Effector memory CD8-positive, alpha-beta T cell (primary cell): ENCODE data around the gene CLK1.
"Not testable (repeated sequence)": the region's sequence is repeated elsewhere in the genome, so short reads cannot be mapped to it uniquely, and the experiment has no call there.

Experiments
- ATAC-seq: fragments of 150-1000 bp; cut with Tn5 transposase; replicated peaks from 2 replicates; pipeline ENCODE4 v1.10.0; 2021; ENCODE audit warnings: mild to moderate bottlenecking, moderate library complexity
- DNase-seq, 3 experiments: peaks; one replicate each; pipeline ENCODE4 v3.0.0; 2021
- H3K27ac Mint-ChIP-seq, 2 donors: one replicate each; pipeline ENCODE4 v1.8.0; 2022; ENCODE audit warnings: mild to moderate bottlenecking in 2 of 2, mixed read lengths in 2 of 2, moderate library complexity in 2 of 2
- H3K27me3 Mint-ChIP-seq, 2 donors: one replicate each; pipeline ENCODE4 v1.8.0; 2022; ENCODE audit warnings: mixed read lengths in 2 of 2
- H3K36me3 Mint-ChIP-seq: one replicate; pipeline ENCODE4 v1.8.0; 2022; ENCODE audit warnings: mild to moderate bottlenecking, moderate library complexity, mixed read lengths; ENCODE audit not compliant: insufficient read depth
- H3K4me1 Mint-ChIP-seq, 2 donors: one replicate each; pipeline ENCODE4 v1.8.0; 2022; ENCODE audit warnings: low read depth in 2 of 2, mixed read lengths in 2 of 2
- H3K4me3 Mint-ChIP-seq, 2 donors: one replicate each; pipeline ENCODE4 v1.8.0; 2022; ENCODE audit warnings: mild to moderate bottlenecking in 2 of 2, mixed read lengths in 2 of 2, moderate library complexity in 2 of 2
- H3K9me3 Mint-ChIP-seq, 2 donors: one replicate each; pipeline ENCODE4 v1.8.0; 2022; ENCODE audit warnings: mixed read lengths in 2 of 2

Gene CLK1

DNA sequence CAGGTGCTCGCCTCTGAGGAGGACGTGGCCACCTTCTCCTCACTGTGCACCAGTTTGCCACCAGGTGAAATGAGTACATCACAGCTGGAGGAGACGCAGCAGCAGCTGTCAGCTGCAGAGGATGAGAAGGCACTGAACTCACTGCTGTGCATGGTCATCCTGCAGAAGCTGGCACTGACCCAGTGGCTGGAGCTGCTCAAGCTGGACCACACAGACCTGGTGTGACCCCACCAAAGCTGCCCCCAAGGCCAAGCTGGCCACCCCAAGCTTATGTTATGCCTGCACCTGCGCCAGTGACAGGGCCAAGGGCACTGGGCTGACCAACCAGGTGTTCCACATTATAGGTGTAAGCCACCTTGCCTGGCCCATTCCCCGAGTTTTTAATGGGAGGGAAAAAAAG, 19.3 kb downstream of the CLK1 start:
- ATAC-seq (no peak), DNase-seq (no peak)
- no peak overlapping the region for H3K4me3 Mint-ChIP-seq
- no peaks in the 10 kb centered on the region for H3K9me3 Mint-ChIP-seq
- H3K27ac Mint-ChIP-seq = no peak overlapping the region
- no peaks in the 10 kb centered on the region for H3K4me1 Mint-ChIP-seq
- no peaks in the 10 kb centered on the region for H3K27me3 Mint-ChIP-seq
- peaks cover 24% of the 10 kb centered on the region for H3K36me3 Mint-ChIP-seq

- ATAC-seq = no peak
- H3K4me1 Mint-ChIP-seq = no peaks in the 10 kb centered on the region
- no peak for DNase-seq
- H3K9me3 Mint-ChIP-seq = no peaks in the 10 kb centered on the region
- H3K36me3 Mint-ChIP-seq = peaks cover 15% of the 10 kb centered on the region
- H3K4me3 Mint-ChIP-seq = no peak overlapping the region
- no peaks in the 10 kb centered on the region for H3K27me3 Mint-ChIP-seq
- no peak overlapping the region for H3K27ac Mint-ChIP-seq
Measured at GRCh38 chr2:200843993-200844948, 20.2 kb downstream of the CLK1 start.

- Mint-ChIP-seq H3K27me3 (no peaks in the 10 kb centered on the region), H3K4me1 (no peaks in the 10 kb centered on the region), H3K27ac (no peak overlapping the region), H3K4me3 (no peak overlapping the region), H3K36me3 (peaks cover 4% of the 10 kb centered on the region), H3K9me3 (no peaks in the 10 kb centered on the region)
- DNase-seq (no peak), ATAC-seq (no peak)
Measured at GRCh38 chr2:200839513-200839912, 24.9 kb downstream of the CLK1 start.

GRCh38 chr2:200834701-200835100, 29.8 kb downstream of the CLK1 start:
- Mint-ChIP-seq H3K36me3 (peaks cover 4% of the 10 kb centered on the region), H3K4me3 (no peak overlapping the region), H3K27me3 (no peaks in the 10 kb centered on the region), H3K4me1 (no peaks in the 10 kb centered on the region), H3K9me3 (no peaks in the 10 kb centered on the region), H3K27ac (no peak overlapping the region)
- no peak for ATAC-seq
- no peak for DNase-seq

GRCh38 chr2:200829258-200829655, 35.2 kb downstream of the CLK1 start:
- ATAC-seq (no peak), DNase-seq (no peak)
- H3K9me3 Mint-ChIP-seq = no peaks in the 10 kb centered on the region
- H3K36me3 Mint-ChIP-seq = peaks cover 27% of the 10 kb centered on the region
- no peaks in the 10 kb centered on the region for H3K4me1 Mint-ChIP-seq
- no peak overlapping the region for H3K4me3 Mint-ChIP-seq
- H3K27ac Mint-ChIP-seq = peak overlapping the region in 1 of 2 donors; percentile 59
- H3K27me3 Mint-ChIP-seq = no peaks in the 10 kb centered on the region

DNA sequence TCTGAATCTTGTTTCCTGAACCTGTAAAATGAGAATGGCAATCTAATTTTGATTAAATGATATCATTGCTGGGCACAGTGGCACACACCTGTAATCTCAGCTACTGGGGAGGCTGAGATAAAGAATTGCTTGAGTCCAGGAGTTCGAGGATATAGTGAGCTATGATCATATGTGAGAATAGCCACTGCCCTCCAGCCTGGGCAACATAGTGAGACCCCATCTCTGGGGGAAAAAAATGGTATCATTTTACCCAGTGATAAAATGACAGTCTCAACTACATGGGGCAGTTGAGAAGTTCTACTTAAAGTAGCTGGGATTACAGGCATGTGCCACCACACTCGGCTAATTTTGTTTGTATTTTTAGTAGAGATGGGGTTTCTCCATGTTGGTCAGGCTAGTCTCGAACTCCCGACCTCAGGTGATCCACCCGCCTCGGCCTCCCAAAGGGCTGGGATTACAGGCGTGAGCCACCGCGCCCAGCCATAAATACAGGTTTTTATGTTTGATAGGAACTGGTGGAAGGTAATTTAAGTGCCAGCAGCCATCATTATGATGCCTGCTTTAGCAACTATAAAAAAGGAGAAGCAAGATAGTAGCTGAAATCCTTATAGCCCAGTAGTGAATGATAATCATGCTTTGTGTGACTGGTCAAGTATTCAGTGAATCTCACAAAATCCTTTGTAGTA, 35.7 kb downstream of the CLK1 start:
- no peaks in the 10 kb centered on the region for H3K4me1 Mint-ChIP-seq
- H3K4me3 Mint-ChIP-seq = no peak overlapping the region
- H3K9me3 Mint-ChIP-seq = no peaks in the 10 kb centered on the region
- DNase-seq (no peak), ATAC-seq (no peak)
- peak overlapping the region in 1 of 2 donors; percentile 59 for H3K27ac Mint-ChIP-seq
- H3K36me3 Mint-ChIP-seq = peaks cover 29% of the 10 kb centered on the region
- H3K27me3 Mint-ChIP-seq = no peaks in the 10 kb centered on the region

GRCh38 chr2:200828104-200828503, 36.4 kb downstream of the CLK1 start:
- H3K27ac Mint-ChIP-seq = no peak overlapping the region
- H3K36me3 Mint-ChIP-seq = peaks cover 31% of the 10 kb centered on the region
- H3K4me3 Mint-ChIP-seq = no peak overlapping the region
- no peaks in the 10 kb centered on the region for H3K4me1 Mint-ChIP-seq
- ATAC-seq (no peak), DNase-seq (no peak)
- no peaks in the 10 kb centered on the region for H3K9me3 Mint-ChIP-seq
- no peaks in the 10 kb centered on the region for H3K27me3 Mint-ChIP-seq

DNA sequence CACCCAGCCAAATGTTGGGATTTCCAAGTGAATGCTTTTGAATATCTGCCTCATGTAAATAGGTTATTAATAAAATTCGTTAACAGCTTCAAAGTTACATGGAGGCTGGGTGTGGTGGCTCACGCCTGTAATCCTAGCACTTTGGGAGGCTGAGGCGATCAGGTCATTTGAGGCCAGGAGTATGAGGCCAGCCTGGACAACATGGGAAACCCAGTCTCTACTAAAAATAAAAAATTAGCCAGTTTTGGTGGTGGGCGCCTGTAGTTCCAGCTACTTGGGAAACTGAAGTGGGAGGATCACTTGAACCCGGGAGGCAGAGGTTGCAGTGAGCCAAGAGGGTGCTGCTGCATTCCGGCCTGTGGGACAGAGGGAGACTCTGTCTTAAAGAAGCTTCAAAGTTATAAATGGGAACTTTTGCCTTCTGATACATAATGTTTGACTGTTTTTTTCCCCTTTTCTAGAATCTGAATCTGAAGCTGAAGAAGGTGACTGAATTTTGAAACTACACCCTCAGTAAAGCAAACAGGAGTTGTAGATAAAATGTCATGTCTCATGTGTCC, 42.7 kb downstream of the CLK1 start:
- no peak for DNase-seq
- H3K27ac Mint-ChIP-seq = no peak overlapping the region
- H3K4me1 Mint-ChIP-seq = peaks cover 0 to 11% of the 10 kb centered on the region in 2 donors
- no peaks in the 10 kb centered on the region for H3K27me3 Mint-ChIP-seq
- H3K9me3 Mint-ChIP-seq = no peaks in the 10 kb centered on the region
- H3K36me3 Mint-ChIP-seq = peaks cover 73% of the 10 kb centered on the region
- ATAC-seq = no peak
- H3K4me3 Mint-ChIP-seq = no peak overlapping the region

GRCh38 chr2:200820573-200821234, 43.8 kb downstream of the CLK1 start:
- ATAC-seq (no peak), DNase-seq (no peak)
- Mint-ChIP-seq H3K36me3 (peaks cover 77% of the 10 kb centered on the region), H3K4me3 (no peak overlapping the region), H3K27ac (peak overlapping the region; percentile 60 to 63), H3K9me3 (no peaks in the 10 kb centered on the region), H3K27me3 (no peaks in the 10 kb centered on the region), H3K4me1 (peaks cover under 1 to 14% of the 10 kb centered on the region in 2 donors)

DNA sequence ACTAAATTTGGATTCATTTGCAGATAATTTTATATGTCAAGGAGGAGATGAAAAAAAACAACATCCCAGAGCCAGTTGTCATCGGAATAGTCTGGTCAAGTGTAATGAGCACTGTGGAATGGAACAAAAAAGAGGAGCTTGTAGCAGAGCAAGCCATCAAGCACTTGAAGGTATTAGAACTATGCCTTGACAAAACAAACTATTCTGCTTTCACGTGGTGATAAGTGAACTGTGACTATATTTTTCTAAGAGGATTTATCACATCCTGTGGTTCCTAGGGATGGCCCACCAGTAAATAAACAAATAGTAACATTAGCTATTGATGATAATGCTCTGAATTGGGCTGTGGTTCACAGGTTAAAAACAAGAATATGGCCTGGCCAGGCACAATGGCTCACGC, 45.7 kb downstream of the CLK1 start:
- Mint-ChIP-seq H3K27ac (peak overlapping the region in 1 of 2 donors; percentile 44), H3K4me1 (peaks cover 19 to 32% of the 10 kb centered on the region in 2 donors)

DNA sequence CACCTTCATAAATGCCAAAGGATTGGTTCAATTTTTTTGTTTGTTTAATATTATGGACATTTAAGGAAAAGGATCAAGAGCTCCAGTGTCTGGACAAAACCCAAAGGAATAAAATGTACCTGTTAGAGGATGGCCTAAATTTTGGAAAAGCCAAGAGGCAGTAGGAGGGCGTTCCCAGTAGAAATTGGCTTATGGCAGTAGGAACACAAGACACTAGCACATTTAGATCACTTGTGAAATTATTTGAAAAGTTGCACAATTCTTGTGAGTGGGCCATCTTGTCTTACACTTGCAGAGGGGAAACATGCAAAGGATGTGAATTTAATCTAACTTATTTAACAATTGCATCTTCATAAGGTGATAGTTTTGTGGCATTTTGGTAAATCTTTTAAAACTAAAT, 49.5 kb downstream of the CLK1 start:
- no peaks in the 10 kb centered on the region for H3K9me3 Mint-ChIP-seq
- no peak for ATAC-seq
- H3K4me1 Mint-ChIP-seq = peaks cover 38 to 50% of the 10 kb centered on the region in 2 donors
- H3K4me3 Mint-ChIP-seq = peak overlapping the region; percentile 25 to 100
- H3K27ac Mint-ChIP-seq = peak overlapping the region; percentile 75 to 87
- no peak for DNase-seq
- peaks cover 91% of the 10 kb centered on the region for H3K36me3 Mint-ChIP-seq
- H3K27me3 Mint-ChIP-seq = no peaks in the 10 kb centered on the region

More for the DNA sequence above, 45.7 kb downstream of the CLK1 start:
- not testable (repeated sequence) for ATAC-seq, H3K27me3 Mint-ChIP-seq, H3K4me3 Mint-ChIP-seq, H3K9me3 Mint-ChIP-seq, DNase-seq
- H3K36me3 Mint-ChIP-seq = peaks cover 87% of the 10 kb centered on the region

- H3K4me3 Mint-ChIP-seq = peak overlapping the region; percentile 38 to 100
- peak overlapping the region; percentile 75 to 87 for H3K27ac Mint-ChIP-seq
- ATAC-seq (no peak), DNase-seq (no peak)
- no peaks in the 10 kb centered on the region for H3K27me3 Mint-ChIP-seq
- H3K9me3 Mint-ChIP-seq = no peaks in the 10 kb centered on the region
- peaks cover 38 to 50% of the 10 kb centered on the region in 2 donors for H3K4me1 Mint-ChIP-seq
- H3K36me3 Mint-ChIP-seq = peaks cover 86% of the 10 kb centered on the region
Measured at GRCh38 chr2:200814276-200814815, 50.1 kb downstream of the CLK1 start.
